Lower leg skin (tissue), 3 donors: ENCODE measurements around the gene SIL1.

Experiments used
- POLR2A ChIP-seq, 2 donors: fragments of 450-650 bp; IDR thresholded peaks; one replicate each; pipeline ENCODE4 v1.6.1; 2016 to 2017; ENCODE audit warnings: antibody characterized with exemption in 2 of 2, mild to moderate bottlenecking in 1 of 2, moderate library complexity in 1 of 2
- TF ChIP-seq, protein P1 (sequence below), 3 donors: fragments of 450-650 bp; IDR thresholded peaks; one replicate each; pipeline ENCODE4 v1.5.1; 2016; ENCODE audit warnings: antibody characterized with exemption in 3 of 3, mild to moderate bottlenecking in 3 of 3, moderate library complexity in 2 of 3

DNA sequence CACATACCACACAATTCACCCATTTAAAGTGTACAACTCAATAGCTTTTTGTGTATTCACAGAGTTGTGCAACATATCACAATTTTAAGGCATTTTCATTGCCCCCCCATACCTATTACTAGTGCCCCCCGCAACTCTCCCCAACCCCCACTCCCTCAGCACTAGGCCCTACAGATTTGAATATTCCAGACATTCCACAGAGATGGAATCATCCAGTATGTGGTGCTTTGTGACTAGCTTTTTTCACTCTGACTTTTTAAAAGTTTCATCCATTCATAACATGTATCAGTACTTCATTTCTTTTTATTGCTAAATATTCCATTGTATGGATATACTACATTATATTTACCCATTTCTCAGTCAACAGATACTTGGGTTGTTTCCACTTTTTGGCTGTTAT lies 220.1 kb downstream of the SIL1 start:
- TF ChIP-seq, protein P1, sequence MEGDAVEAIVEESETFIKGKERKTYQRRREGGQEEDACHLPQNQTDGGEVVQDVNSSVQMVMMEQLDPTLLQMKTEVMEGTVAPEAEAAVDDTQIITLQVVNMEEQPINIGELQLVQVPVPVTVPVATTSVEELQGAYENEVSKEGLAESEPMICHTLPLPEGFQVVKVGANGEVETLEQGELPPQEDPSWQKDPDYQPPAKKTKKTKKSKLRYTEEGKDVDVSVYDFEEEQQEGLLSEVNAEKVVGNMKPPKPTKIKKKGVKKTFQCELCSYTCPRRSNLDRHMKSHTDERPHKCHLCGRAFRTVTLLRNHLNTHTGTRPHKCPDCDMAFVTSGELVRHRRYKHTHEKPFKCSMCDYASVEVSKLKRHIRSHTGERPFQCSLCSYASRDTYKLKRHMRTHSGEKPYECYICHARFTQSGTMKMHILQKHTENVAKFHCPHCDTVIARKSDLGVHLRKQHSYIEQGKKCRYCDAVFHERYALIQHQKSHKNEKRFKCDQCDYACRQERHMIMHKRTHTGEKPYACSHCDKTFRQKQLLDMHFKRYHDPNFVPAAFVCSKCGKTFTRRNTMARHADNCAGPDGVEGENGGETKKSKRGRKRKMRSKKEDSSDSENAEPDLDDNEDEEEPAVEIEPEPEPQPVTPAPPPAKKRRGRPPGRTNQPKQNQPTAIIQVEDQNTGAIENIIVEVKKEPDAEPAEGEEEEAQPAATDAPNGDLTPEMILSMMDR (IDR thresholded peaks at IDR 0.05): no peak
- no peak for TF ChIP-seq POLR2A (IDR thresholded peaks at IDR 0.05)
